Smooth muscle cell of bladder (primary cell): ENCODE data around the gene VPS50. TPM values are rescaled to one million over a fixed set of nuclear protein-coding genes. Genes with fewer than 3 reads are reported as not detected.

ENCODE experiments used
- total RNA-seq: library from RNA; depleted of rRNA; stranded (reverse); fragments of >200 nt; gene quantifications from 2 replicates; pipeline ENCODE4 v1.2.3, GENCODE V29; 2014

The VPS50 gene, protein sequence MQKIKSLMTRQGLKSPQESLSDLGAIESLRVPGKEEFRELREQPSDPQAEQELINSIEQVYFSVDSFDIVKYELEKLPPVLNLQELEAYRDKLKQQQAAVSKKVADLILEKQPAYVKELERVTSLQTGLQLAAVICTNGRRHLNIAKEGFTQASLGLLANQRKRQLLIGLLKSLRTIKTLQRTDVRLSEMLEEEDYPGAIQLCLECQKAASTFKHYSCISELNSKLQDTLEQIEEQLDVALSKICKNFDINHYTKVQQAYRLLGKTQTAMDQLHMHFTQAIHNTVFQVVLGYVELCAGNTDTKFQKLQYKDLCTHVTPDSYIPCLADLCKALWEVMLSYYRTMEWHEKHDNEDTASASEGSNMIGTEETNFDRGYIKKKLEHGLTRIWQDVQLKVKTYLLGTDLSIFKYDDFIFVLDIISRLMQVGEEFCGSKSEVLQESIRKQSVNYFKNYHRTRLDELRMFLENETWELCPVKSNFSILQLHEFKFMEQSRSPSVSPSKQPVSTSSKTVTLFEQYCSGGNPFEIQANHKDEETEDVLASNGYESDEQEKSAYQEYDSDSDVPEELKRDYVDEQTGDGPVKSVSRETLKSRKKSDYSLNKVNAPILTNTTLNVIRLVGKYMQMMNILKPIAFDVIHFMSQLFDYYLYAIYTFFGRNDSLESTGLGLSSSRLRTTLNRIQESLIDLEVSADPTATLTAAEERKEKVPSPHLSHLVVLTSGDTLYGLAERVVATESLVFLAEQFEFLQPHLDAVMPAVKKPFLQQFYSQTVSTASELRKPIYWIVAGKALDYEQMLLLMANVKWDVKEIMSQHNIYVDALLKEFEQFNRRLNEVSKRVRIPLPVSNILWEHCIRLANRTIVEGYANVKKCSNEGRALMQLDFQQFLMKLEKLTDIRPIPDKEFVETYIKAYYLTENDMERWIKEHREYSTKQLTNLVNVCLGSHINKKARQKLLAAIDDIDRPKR
- total RNA-seq, result 28.3 and 33.4 TPM in 2 replicates

GRCh38 chr7:93231799-93232672, at the start of gene VPS50:
Gene VPS50, plus strand, starts transcription at chr7:93232366. Its CDS starts 102 bp downstream, at chr7:93232468.

DNA sequence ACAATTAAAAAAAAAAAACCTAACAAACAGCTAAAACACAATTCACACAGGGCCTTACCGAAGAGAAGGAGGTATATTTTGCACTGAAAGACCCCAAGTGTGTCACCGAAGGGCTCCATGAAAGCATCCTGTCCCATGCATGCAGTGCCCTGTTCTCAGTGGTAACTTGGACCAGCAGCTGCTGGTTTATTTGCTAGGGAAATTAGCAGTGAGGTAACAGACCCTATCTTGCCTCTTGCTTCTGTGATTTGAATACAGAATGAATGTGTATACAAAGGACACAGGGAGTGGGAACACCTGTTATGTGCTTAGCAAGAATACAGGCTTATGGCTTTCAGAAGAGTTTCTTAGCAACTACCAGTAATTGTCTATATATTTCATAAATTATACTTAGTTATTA, 5.9 kb upstream of the VPS50 start, which contains the start of gene HEPACAM2:
Gene HEPACAM2 (minus strand): TSS at position 160 of the 400 bp plus-strand sequence.

Other genes with a start within 250 kb of the VPS50 start
- gene SAMD9, start 114.4 kb upstream of the VPS50 start, total RNA-seq, result 7.4 and 10.2 TPM in 2 replicates
- 6.8 and 7.3 TPM in 2 replicates for gene SAMD9L, start 84.0 kb upstream of the VPS50 start, total RNA-seq
- gene HEPACAM2, start 5.9 kb upstream of the VPS50 start, total RNA-seq, result under 0.01 TPM in 1 of 2 replicates, not detected in the other